Endothelial cell (in vitro differentiated cells): ENCODE results near the gene CYP17A1. TPM values are rescaled to one million over a fixed set of nuclear protein-coding genes. Genes with fewer than 3 reads are reported as not detected.
A peak's percentile ranks its signal among the peaks of the same experiment; 100 is the strongest.

Experiments used
- DNase-seq: peaks from one replicate; pipeline ENCODE4 v3.0.0; 2021; ENCODE audit warnings: low spot score
- H3K27ac Mint-ChIP-seq: one replicate; pipeline ENCODE4 v1.8.0; 2021; ENCODE audit warnings: mixed read lengths, inconsistent platforms; ENCODE audit not compliant: unreplicated experiment
- H3K27me3 Mint-ChIP-seq: one replicate; pipeline ENCODE4 v1.8.0; 2021; ENCODE audit warnings: mild to moderate bottlenecking, moderate library complexity, mixed read lengths, inconsistent platforms; ENCODE audit not compliant: unreplicated experiment
- H3K36me3 Mint-ChIP-seq: one replicate; pipeline ENCODE4 v1.8.0; 2021; ENCODE audit warnings: mild to moderate bottlenecking, low read depth, mixed read lengths, inconsistent platforms; ENCODE audit not compliant: unreplicated experiment
- H3K4me1 Mint-ChIP-seq: one replicate; pipeline ENCODE4 v1.8.0; 2021; ENCODE audit warnings: mild to moderate bottlenecking, mixed read lengths, inconsistent platforms; ENCODE audit not compliant: unreplicated experiment
- H3K4me3 Mint-ChIP-seq: one replicate; pipeline ENCODE4 v1.8.0; 2021; ENCODE audit warnings: mild to moderate bottlenecking, mixed read lengths, inconsistent platforms; ENCODE audit not compliant: unreplicated experiment
- H3K9me3 Mint-ChIP-seq: one replicate; pipeline ENCODE4 v1.8.0; 2021; ENCODE audit warnings: mixed read lengths, inconsistent platforms; ENCODE audit not compliant: unreplicated experiment
- total RNA-seq: library from RNA; stranded (reverse); fragmentation: NEBNext Ultra II Directional; extraction: Animal tissue kit (Norgen Biotek cat#: 25700); gene quantifications from one replicate; pipeline ENCODE4 v1.2.1, GENCODE V29; 2021; ENCODE audit not compliant: unreplicated experiment
- TF ChIP-seq, protein P1 (sequence below): fragments of 200-600 bp; sonication (generic); IDR thresholded peaks from one replicate; pipeline ENCODE4 v1.5.0; 2021; ENCODE audit warnings: antibody characterized with exemption; ENCODE audit not compliant: unreplicated experiment

The CYP17A1 gene
- total RNA-seq, 1 donor from 2014 or later: not detected

DNA sequence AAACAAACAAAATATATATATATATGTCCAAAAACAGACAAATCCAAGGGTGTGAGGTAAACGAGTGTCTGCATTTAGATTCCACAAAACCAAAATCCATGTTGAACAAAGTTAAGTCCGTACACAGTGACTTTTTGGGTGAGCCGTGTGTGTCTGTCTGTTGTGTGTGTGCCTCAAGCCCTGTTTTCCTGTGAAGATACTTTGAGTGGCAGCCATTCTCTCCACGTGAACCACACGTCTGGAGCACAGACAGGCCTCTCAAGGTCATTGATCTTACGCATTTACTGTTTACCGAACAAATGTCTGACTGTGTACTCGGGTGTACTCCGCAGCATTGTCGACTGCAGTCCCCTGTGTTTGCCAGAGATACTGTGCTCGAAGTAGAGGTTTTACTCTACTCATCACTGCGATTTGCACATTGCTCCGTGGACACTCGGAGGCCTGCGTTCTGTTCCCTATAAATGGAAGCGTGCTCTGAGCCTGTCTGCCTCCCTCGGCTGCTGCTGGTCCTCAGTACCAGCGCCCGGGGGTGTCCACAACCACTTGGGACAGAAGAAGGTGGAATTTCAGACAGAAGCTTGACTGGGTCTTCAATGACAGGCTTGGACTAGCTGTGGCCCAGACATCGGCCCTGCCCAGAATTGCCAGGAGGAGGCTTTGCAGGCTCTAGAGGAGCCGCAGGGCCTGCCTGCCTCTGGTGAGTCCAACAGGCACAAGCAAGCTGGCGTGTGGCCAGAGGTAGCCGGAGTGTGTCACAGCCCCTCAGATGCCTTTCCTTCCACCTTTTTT, 22.1 kb downstream of the CYP17A1 start:
- peaks cover 3% of the 10 kb centered on the region for H3K27me3 Mint-ChIP-seq
- H3K9me3 Mint-ChIP-seq: no peaks in the 10 kb centered on the region
- peaks cover 17% of the 10 kb centered on the region for H3K36me3 Mint-ChIP-seq
- H3K4me1 Mint-ChIP-seq: peaks cover 9% of the 10 kb centered on the region
- H3K27ac Mint-ChIP-seq: peak overlapping the region; percentile 93
- H3K4me3 Mint-ChIP-seq: peak overlapping the region; percentile 7
- DNase-seq: no peak
- TF ChIP-seq, protein P1, sequence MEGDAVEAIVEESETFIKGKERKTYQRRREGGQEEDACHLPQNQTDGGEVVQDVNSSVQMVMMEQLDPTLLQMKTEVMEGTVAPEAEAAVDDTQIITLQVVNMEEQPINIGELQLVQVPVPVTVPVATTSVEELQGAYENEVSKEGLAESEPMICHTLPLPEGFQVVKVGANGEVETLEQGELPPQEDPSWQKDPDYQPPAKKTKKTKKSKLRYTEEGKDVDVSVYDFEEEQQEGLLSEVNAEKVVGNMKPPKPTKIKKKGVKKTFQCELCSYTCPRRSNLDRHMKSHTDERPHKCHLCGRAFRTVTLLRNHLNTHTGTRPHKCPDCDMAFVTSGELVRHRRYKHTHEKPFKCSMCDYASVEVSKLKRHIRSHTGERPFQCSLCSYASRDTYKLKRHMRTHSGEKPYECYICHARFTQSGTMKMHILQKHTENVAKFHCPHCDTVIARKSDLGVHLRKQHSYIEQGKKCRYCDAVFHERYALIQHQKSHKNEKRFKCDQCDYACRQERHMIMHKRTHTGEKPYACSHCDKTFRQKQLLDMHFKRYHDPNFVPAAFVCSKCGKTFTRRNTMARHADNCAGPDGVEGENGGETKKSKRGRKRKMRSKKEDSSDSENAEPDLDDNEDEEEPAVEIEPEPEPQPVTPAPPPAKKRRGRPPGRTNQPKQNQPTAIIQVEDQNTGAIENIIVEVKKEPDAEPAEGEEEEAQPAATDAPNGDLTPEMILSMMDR: no peak

DNA sequence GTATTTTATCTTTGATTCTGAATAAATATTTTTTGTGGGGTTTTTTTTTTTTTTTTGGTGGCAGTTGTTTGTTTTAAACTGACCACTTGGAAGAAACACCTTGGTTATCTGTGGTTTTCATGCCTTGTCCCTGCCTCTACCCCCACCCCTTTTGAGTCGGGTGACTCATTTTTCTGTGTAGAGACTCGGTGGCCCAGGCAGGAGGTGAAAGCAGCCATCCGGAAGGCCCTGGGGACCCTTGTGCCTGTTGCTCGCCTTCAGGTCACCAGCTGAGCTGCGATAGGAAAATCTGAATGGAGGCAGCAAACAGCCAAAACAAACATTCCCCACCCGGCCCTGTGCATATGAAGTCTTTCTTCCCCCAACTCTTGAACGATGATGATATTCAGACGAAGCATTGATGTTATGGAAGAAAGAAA, 22.8 kb downstream of the CYP17A1 start:
- no peak overlapping the region for H3K4me3 Mint-ChIP-seq
- H3K36me3 Mint-ChIP-seq: peaks cover 21% of the 10 kb centered on the region
- no peak overlapping the region for H3K27ac Mint-ChIP-seq
- no peak for DNase-seq
- TF ChIP-seq, protein P1: no peak
- H3K27me3 Mint-ChIP-seq: peaks cover 3% of the 10 kb centered on the region
- H3K4me1 Mint-ChIP-seq: peaks cover 9% of the 10 kb centered on the region
- H3K9me3 Mint-ChIP-seq: no peaks in the 10 kb centered on the region

- DNase-seq: no peak
- no peaks in the 10 kb centered on the region for H3K9me3 Mint-ChIP-seq
- TF ChIP-seq, protein P1: no peak
- peaks cover 9% of the 10 kb centered on the region for H3K4me1 Mint-ChIP-seq
- H3K4me3 Mint-ChIP-seq: no peak overlapping the region
- no peak overlapping the region for H3K27ac Mint-ChIP-seq
- peaks cover 3% of the 10 kb centered on the region for H3K27me3 Mint-ChIP-seq
- peaks cover 21% of the 10 kb centered on the region for H3K36me3 Mint-ChIP-seq
These were observed 23.3 kb downstream of the CYP17A1 start for GRCh38 chr10:102813734-102814452.

- peaks cover 3% of the 10 kb centered on the region for H3K27me3 Mint-ChIP-seq
- peaks cover 14% of the 10 kb centered on the region for H3K4me1 Mint-ChIP-seq
- no peak overlapping the region for H3K27ac Mint-ChIP-seq
- H3K4me3 Mint-ChIP-seq: no peak overlapping the region
- TF ChIP-seq, protein P1: no peak
- peaks cover 28% of the 10 kb centered on the region for H3K36me3 Mint-ChIP-seq
- DNase-seq: no peak
- no peaks in the 10 kb centered on the region for H3K9me3 Mint-ChIP-seq
These were observed 24.1 kb downstream of the CYP17A1 start for GRCh38 chr10:102813017-102813541.
